K562 (cell line): ENCODE measurements around the gene LARP7. TPM values are rescaled to one million over a fixed set of nuclear protein-coding genes. Genes with fewer than 3 reads are reported as not detected.

Experiments
- ATAC-seq: fragments of 200-7000 bp; cut with Tn5 transposase; 3 replicates; pipeline ENCODE4 v1.9.1; 2020; ENCODE audit warnings: moderate library complexity
- BruUV-seq: library from RNA; stranded (reverse); fragments of 400-500 nt; replicated peaks from 2 replicates; lab custom pipeline; 2021; lab: Mats Ljungman, UMichigan
- CTCF ChIA-PET: fragments of 300-600 bp; formaldehyde crosslinking; extraction: SDS; loops from one replicate; lab custom pipeline; 2021; ENCODE audit warnings: low intra/inter-chr PET ratio; lab: Yijun Ruan, JAX
- POLR2A ChIA-PET: fragments of 300-600, 350-650 bp; sonication (Branson Sonifier 250); formaldehyde crosslinking; extraction: SDS; loops from one replicate; lab custom pipeline; 2021; ENCODE audit warnings: antibody characterized with exemption, inconsistent platforms; lab: Yijun Ruan, JAX
- DNase-seq, 4 experiments: peaks; one replicate each; pipeline versions ENCODE4 v3.0.0 to v3.0.0-alpha.2; 2011 to 2018; ENCODE audit warnings: low spot score in 3 of 4, mixed read lengths in 3 of 4; ENCODE audit errors: extremely low read depth in 1 of 4
- FAIRE-seq: peaks from 2 replicates; lab custom pipeline; 2011; peaks lifted over from hg19 to GRCh38; lab: Jason Lieb, UNC
- H2AFZ ChIP-seq: 2 replicates; pipeline ENCODE4 v1.6.0; 2011; ENCODE audit warnings: low read depth, low read length, control low read depth, inconsistent platforms
- H3K27ac ChIP-seq: fragments of 200-600 bp; 3 replicates; pipeline ENCODE4 v1.8.0; 2011; ENCODE audit warnings: low read depth, mild to moderate bottlenecking, control low read depth, inconsistent platforms, low read length, moderate library complexity, mixed read lengths; ENCODE audit errors: extremely low read depth
- H3K27me3 ChIP-seq, 2 experiments: fragments of 300-600 bp in 1 of 2; 2 replicates in 1 of 2; 3 replicates in 1 of 2; pipeline versions ENCODE4 v1.6.0 to v1.8.0; 2011; ENCODE audit warnings: inconsistent platforms in 2 of 2, low read length in 2 of 2, mild to moderate bottlenecking in 1 of 2, mixed read lengths in 1 of 2, moderate library complexity in 1 of 2; ENCODE audit not compliant: control insufficient read depth in 2 of 2, insufficient read depth in 2 of 2
- H3K36me3 ChIP-seq: fragments of 300-600 bp; 3 replicates; pipeline ENCODE4 v1.8.0; 2011; ENCODE audit warnings: mild to moderate bottlenecking, low read length, inconsistent platforms; ENCODE audit not compliant: control insufficient read depth, insufficient read depth
- H3K4me1 ChIP-seq, 2 experiments: fragments of 200-600 bp in 1 of 2; replicated peaks in 1 of 2; 2 replicates in 1 of 2; 3 replicates in 1 of 2; pipeline versions ENCODE4 v1.5.1 to v1.8.0; 2011; ENCODE audit warnings: inconsistent platforms in 2 of 2, low read length in 2 of 2, mild to moderate bottlenecking in 1 of 2, mixed read lengths in 1 of 2, moderate library complexity in 1 of 2; ENCODE audit not compliant: control insufficient read depth in 2 of 2, insufficient read depth in 2 of 2
- H3K4me2 ChIP-seq: 2 replicates; pipeline ENCODE4 v1.6.1; 2011; ENCODE audit warnings: low read length, control low read depth, inconsistent platforms, mixed read lengths; ENCODE audit not compliant: insufficient read depth
- H3K4me3 ChIP-seq: fragments of 200-600 bp; sonication (generic), shearing (Covaris generic); 2 replicates; pipeline ENCODE4 v1.5.1; 2016; ENCODE audit warnings: control low read depth, inconsistent platforms
- H3K79me2 ChIP-seq: fragments of 200-600 bp; 3 replicates; pipeline ENCODE4 v1.8.0; 2011; ENCODE audit warnings: low read length, inconsistent platforms; ENCODE audit not compliant: control insufficient read depth, insufficient read depth
- H3K9ac ChIP-seq, 2 experiments: 2 replicates each; pipeline versions ENCODE4 v1.6.0 to v1.6.1; 2011; ENCODE audit warnings: low read depth in 2 of 2, low read length in 2 of 2, control low read depth in 1 of 2, inconsistent platforms in 1 of 2, mild to moderate bottlenecking in 1 of 2, mixed read lengths in 1 of 2; ENCODE audit not compliant: insufficient read depth in 1 of 2
- H3K9me1 ChIP-seq: one replicate; pipeline ENCODE4 v1.6.0; 2011; ENCODE audit warnings: inconsistent platforms, mild to moderate bottlenecking, low read length, moderate library complexity; ENCODE audit not compliant: control insufficient read depth, insufficient read depth
- H3K9me3 ChIP-seq: replicated peaks from 2 replicates; pipeline ENCODE4 v1.5.1; 2011; ENCODE audit warnings: low read depth, low read length, inconsistent platforms; ENCODE audit not compliant: control insufficient read depth, insufficient read depth
- H4K20me1 ChIP-seq: replicated peaks from 2 replicates; pipeline ENCODE4 v1.6.1; 2011; ENCODE audit warnings: low read length, inconsistent platforms, mixed read lengths; ENCODE audit not compliant: control insufficient read depth, insufficient read depth
- CBFA2T3 ChIP-seq: fragments of 450-650 bp; IDR thresholded peaks from 2 replicates; pipeline ENCODE4 v1.6.1; 2017
- CC2D1A ChIP-seq: fragments of 450-650 bp; IDR thresholded peaks from 2 replicates; pipeline ENCODE4 v1.6.1; 2017; ENCODE audit warnings: mild to moderate bottlenecking
- E2F1 ChIP-seq: sonication (generic); formaldehyde crosslinking; IDR thresholded peaks from 2 replicates; pipeline ENCODE4 v1.8.1; 2023; ENCODE audit warnings: mild to moderate bottlenecking, missing genetic modification reagents, moderate library complexity
- FOXJ2 ChIP-seq: fragments of 200-800 bp; sonication (Bioruptor generic); IDR thresholded peaks from 2 replicates; pipeline ENCODE4 v1.6.1; 2016; ENCODE audit warnings: missing genetic modification characterization, missing compliant biosample characterization
- MAX ChIP-seq: sonication (generic); formaldehyde crosslinking; IDR thresholded peaks from 2 replicates; pipeline ENCODE4 v1.9.0; 2022; ENCODE audit warnings: mild to moderate bottlenecking, missing genetic modification reagents
- NRF1 ChIP-seq, 2 experiments: fragments of 450-650 bp; IDR thresholded peaks in 1 of 2; conservative IDR thresholded peaks in 1 of 2; 2 replicates each; pipeline ENCODE4 v1.6.1; 2014; ENCODE audit warnings: mild to moderate bottlenecking in 2 of 2
- POLR3G ChIP-seq: IDR thresholded peaks from 2 replicates; pipeline ENCODE4 v1.6.1; 2011; ENCODE audit not compliant: insufficient read length, insufficient replicate concordance; ENCODE audit errors: extremely low read depth
- SAFB ChIP-seq: fragments of 200-400 bp; formaldehyde crosslinking; IDR thresholded peaks from 2 replicates; pipeline ENCODE4 v1.6.1; 2017; ENCODE audit warnings: low read depth, low read length, borderline replicate concordance
- SETDB1 ChIP-seq: IDR thresholded peaks from one replicate; pipeline ENCODE4 v1.6.1; 2012; ENCODE audit warnings: low read length, control low read depth, inconsistent platforms
- SMAD2 ChIP-seq: fragments of 150-350 bp; IDR thresholded peaks from 2 replicates; pipeline ENCODE4 v1.6.1; 2014; ENCODE audit warnings: low read depth, mild to moderate bottlenecking, low read length
- SRSF1 ChIP-seq: fragments of 200-400 bp; formaldehyde crosslinking; IDR thresholded peaks from 2 replicates; pipeline ENCODE4 v1.6.1; 2017; ENCODE audit warnings: mild to moderate bottlenecking, low read depth, low read length, moderate library complexity
- ZNF408 ChIP-seq: fragments of 250-450 bp; sonication (Bioruptor Pico); IDR thresholded peaks from 2 replicates; pipeline ENCODE4 v1.4.0; 2020; ENCODE audit warnings: low read depth, mild to moderate bottlenecking, moderate library complexity
- WGBS: fragments of 100-300 bp; shearing (Covaris generic); methylation state at CpG from one replicate; pipeline ENCODE4 v1.1.6; 2016; ENCODE audit warnings: low coverage, mixed read lengths; ENCODE audit not compliant: insufficient coverage; ENCODE audit errors: missing lambda C conversion rate; 5-methylcytosine and 5-hydroxymethylcytosine counted together
- in situ Hi-C: fragments of 300-500 bp; cut with MboI; formaldehyde crosslinking; loops from 4 replicates; pipeline ENCODE4 v1.15.0; 2018; ENCODE audit warnings: inconsistent platforms, mixed read lengths
- intact Hi-C: fragments of 100-400 bp; cut with micrococcal nuclease; formaldehyde crosslinking; loops from 2 replicates; pipeline ENCODE4 v1.14.2; 2022
- polyA plus RNA-seq, 8 experiments: library from polyadenylated mRNA; depleted of rRNA in 4 of 8; stranded (reverse) in 5 of 8; unstranded in 3 of 8; fragments of >200 nt; fragmentation: Nextera tagmentation in 2 of 8; fragmentation: Illumina TruSeq in 1 of 8; extraction: Ambion mirVana in 2 of 8; extraction: Trizol in 1 of 8; gene quantifications; 2 replicates each; pipeline versions ENCODE4 v1.2.1 to v1.2.3, GENCODE V29; 2011 to 2014; ENCODE audit warnings: inconsistent platforms in 1 of 8, missing spikeins in 1 of 8
- total RNA-seq, 7 experiments: library from RNA; depleted of rRNA in 6 of 7; stranded (reverse); fragments of >200 nt in 6 of 7; fragmentation: Illumina TruSeq in 2 of 7; extraction: Trizol in 2 of 7; gene quantifications; 2 replicates each; pipeline versions ENCODE4 v1.2.1 to v1.2.3, GENCODE V29; 2011 to 2021; ENCODE audit warnings: low replicate concordance in 1 of 7
- TF ChIP-seq, protein P1 (sequence below): fragments of 450-650 bp; formaldehyde crosslinking; conservative IDR thresholded peaks from 2 replicates; pipeline ENCODE4 v1.4.0; 2022; ENCODE audit warnings: mild to moderate bottlenecking, missing genetic modification characterization

Gene LARP7
- total and polyA plus RNA-seq, 9 of the 15 experiments (the other 6 are each of a cell fraction or from before 2014, with no cell fraction given), result 30.1 to 76.9 (median 56.0) TPM

DNA sequence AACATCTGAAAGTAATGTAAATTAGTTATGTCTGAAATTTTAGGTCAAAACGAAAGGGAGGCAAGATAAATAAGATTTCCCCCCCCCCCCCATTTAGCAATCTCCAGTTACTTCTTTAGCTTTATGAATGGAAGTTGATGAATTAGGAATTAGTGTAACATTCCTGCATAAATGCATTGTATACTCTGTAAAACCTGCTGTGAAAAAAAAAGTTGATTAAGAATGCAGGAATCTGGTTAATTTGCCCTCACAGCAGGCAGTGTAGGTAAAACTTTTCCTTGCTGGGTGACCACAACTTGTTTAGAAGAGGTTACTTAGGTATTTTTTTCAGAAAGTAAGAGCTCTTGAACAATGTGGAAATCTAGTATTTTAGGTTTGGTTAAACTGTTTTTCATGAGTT lies 15.3 kb downstream of the LARP7 start:
- Histone ChIP-seq H3K4me3 (no peak overlapping the region), H3K27ac (no peak overlapping the region), H3K4me1 (no peaks in the 10 kb centered on the region), H2AFZ (no peak overlapping the region), H3K9me3 (no peaks in the 10 kb centered on the region), H3K9me1 (no peaks in the 10 kb centered on the region), H3K79me2 (no peaks in the 10 kb centered on the region), H3K4me2 (no peak overlapping the region), H3K27me3 (no peaks in the 10 kb centered on the region), H3K36me3 (peaks cover 74% of the 10 kb centered on the region), H3K9ac (no peak overlapping the region), H4K20me1 (no peaks in the 10 kb centered on the region)
- BruUV-seq, result no TSS peak
- CTCF ChIA-PET, result interaction anchor here (0.6 kb wide), 1 partner anchor 18 kb away, joined by 4 read pairs; no protein-coding TSS in a partner anchor
- TF ChIP-seq FOXJ2 (tag) (no peak), MAX (CRISPR knock-in tag) (no peak)
- ATAC-seq (no peak), DNase-seq (no peak), FAIRE-seq (no peak)
- intact Hi-C loops (no loop called here), in situ Hi-C loops (no loop called here)
- POLR2A ChIA-PET, result no interaction called here
- WGBS, result 69% methylated on average over 1 of the region's 1 CpG

DNA sequence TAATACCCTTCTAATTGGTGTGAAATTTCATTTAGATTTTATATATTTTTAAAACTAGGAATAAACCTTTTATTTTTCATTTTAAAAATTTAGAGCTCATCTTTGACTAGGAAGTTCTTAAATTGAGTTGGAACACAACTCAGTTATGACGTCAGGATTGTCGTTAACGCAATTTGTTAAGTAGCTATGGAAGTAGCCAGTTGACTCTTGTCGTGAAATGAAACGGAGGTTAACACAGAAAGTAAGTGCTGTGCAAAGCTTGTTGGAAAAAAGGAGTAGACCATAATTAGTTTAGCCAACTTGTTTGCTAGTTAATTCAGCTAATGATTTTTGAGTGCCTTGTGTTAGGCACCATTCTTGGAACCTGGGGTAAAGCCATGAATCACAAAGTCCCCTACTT lies 18.3 kb downstream of the LARP7 start:
- Histone ChIP-seq H3K4me3 (no peak overlapping the region), H2AFZ (no peak overlapping the region), H3K9me3 (no peaks in the 10 kb centered on the region), H3K27ac (no peak overlapping the region), H3K9ac (no peak overlapping the region), H3K9me1 (no peaks in the 10 kb centered on the region), H3K79me2 (no peaks in the 10 kb centered on the region), H3K36me3 (peaks cover 63% of the 10 kb centered on the region), H4K20me1 (no peaks in the 10 kb centered on the region), H3K27me3 (no peaks in the 10 kb centered on the region), H3K4me1 (no peaks in the 10 kb centered on the region), H3K4me2 (no peak overlapping the region)
- whole genome bisulfite sequencing, result 97% methylated on average over 5 of the region's 5 CpGs
- ATAC-seq, result no peak
- BruUV-seq, result no TSS peak
- POLR2A ChIA-PET, result no interaction called here
- CTCF ChIA-PET, result no interaction called here
- FAIRE-seq, result no peak
- DNase-seq, result no peak
- in situ Hi-C loops, result no loop called here
- intact Hi-C loops, result no loop called here
- TF ChIP-seq POLR3G, result no peak
- no peak for TF ChIP-seq NRF1 (conservative IDR thresholded peaks at IDR 0.05 in 1 of 2, IDR thresholded peaks at IDR 0.05 in 1 of 2)
- TF ChIP-seq, protein P1, sequence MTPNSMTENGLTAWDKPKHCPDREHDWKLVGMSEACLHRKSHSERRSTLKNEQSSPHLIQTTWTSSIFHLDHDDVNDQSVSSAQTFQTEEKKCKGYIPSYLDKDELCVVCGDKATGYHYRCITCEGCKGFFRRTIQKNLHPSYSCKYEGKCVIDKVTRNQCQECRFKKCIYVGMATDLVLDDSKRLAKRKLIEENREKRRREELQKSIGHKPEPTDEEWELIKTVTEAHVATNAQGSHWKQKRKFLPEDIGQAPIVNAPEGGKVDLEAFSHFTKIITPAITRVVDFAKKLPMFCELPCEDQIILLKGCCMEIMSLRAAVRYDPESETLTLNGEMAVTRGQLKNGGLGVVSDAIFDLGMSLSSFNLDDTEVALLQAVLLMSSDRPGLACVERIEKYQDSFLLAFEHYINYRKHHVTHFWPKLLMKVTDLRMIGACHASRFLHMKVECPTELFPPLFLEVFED (CRISPR knock-in tag), result no peak
- no peak for TF ChIP-seq E2F1 (CRISPR knock-in tag)
- no peak for TF ChIP-seq SMAD2
- no peak for TF ChIP-seq SRSF1
- TF ChIP-seq ZNF408 (CRISPR knock-in tag), result no peak
- no peak for TF ChIP-seq SAFB
- no peak for TF ChIP-seq SETDB1
- TF ChIP-seq CC2D1A, result no peak
- no peak for TF ChIP-seq CBFA2T3
